Keratinocyte (primary cell): ENCODE results near the gene ZC3H14. TPM values are rescaled to one million over a fixed set of nuclear protein-coding genes. Genes with fewer than 3 reads are reported as not detected.

Experiments used
- DNase-seq: peaks from one replicate; pipeline ENCODE4 v3.0.0-alpha.2; 2011; ENCODE audit warnings: low read depth, missing footprints, low spot score
- FAIRE-seq: peaks from 2 replicates; lab custom pipeline; 2011; peaks lifted over from hg19 to GRCh38; lab: Jason Lieb, UNC
- H2AFZ ChIP-seq: 2 replicates; pipeline ENCODE4 v1.6.0; 2012; ENCODE audit warnings: low read length, control low read depth, inconsistent platforms; ENCODE audit not compliant: control insufficient read depth
- H3K27ac ChIP-seq: 2 replicates; pipeline ENCODE4 v1.5.1; 2011; ENCODE audit warnings: low read length; ENCODE audit not compliant: control insufficient read depth, insufficient read depth
- H3K27me3 ChIP-seq: 3 replicates; pipeline ENCODE4 v1.6.0; 2011; ENCODE audit warnings: low read length; ENCODE audit not compliant: control insufficient read depth, insufficient read depth; ENCODE audit errors: extremely low read depth
- H3K36me3 ChIP-seq, 2 experiments: 2 replicates in 1 of 2; 3 replicates in 1 of 2; pipeline ENCODE4 v1.5.1; 2011; ENCODE audit warnings: low read length in 2 of 2, mild to moderate bottlenecking in 1 of 2; ENCODE audit not compliant: control insufficient read depth in 2 of 2, insufficient read depth in 2 of 2; ENCODE audit errors: extremely low read depth in 1 of 2
- H3K4me1 ChIP-seq: 3 replicates; pipeline ENCODE4 v1.5.1; 2011; ENCODE audit warnings: low read length; ENCODE audit not compliant: control insufficient read depth, insufficient read depth; ENCODE audit errors: extremely low read depth
- H3K4me2 ChIP-seq: 3 replicates; pipeline ENCODE4 v1.6.0; 2011; ENCODE audit warnings: low read depth, low read length; ENCODE audit not compliant: control insufficient read depth, insufficient read depth; ENCODE audit errors: extremely low read depth
- H3K4me3 ChIP-seq, 3 experiments: fragments of 200-600 bp in 1 of 3; sonication (generic) in 1 of 3; 2 replicates in 2 of 3; 3 replicates in 1 of 3; pipeline ENCODE4 v1.5.1; 2011 to 2016; ENCODE audit warnings: low read length in 3 of 3, mild to moderate bottlenecking in 3 of 3, control low read depth in 2 of 3, inconsistent platforms in 1 of 3, low read depth in 1 of 3, mixed read lengths in 1 of 3, mixed run types in 1 of 3, moderate library complexity in 1 of 3; ENCODE audit not compliant: control insufficient read depth in 2 of 3, insufficient read depth in 2 of 3; ENCODE audit errors: extremely low read depth in 1 of 3
- H3K79me2 ChIP-seq: 2 replicates; pipeline ENCODE4 v1.6.0; 2012; ENCODE audit warnings: low read length; ENCODE audit not compliant: control insufficient read depth, insufficient read depth
- H3K9ac ChIP-seq: 3 replicates; pipeline ENCODE4 v1.6.0; 2011; ENCODE audit warnings: low read length; ENCODE audit not compliant: control insufficient read depth, insufficient read depth; ENCODE audit errors: extremely low read depth
- H3K9me1 ChIP-seq: 3 replicates; pipeline ENCODE4 v1.6.0; 2011; ENCODE audit warnings: low read length; ENCODE audit not compliant: control insufficient read depth, insufficient read depth; ENCODE audit errors: extremely low read depth
- H3K9me3 ChIP-seq: 2 replicates; pipeline ENCODE4 v1.5.1; 2012; ENCODE audit warnings: low read depth, low read length; ENCODE audit not compliant: control insufficient read depth
- H4K20me1 ChIP-seq: 3 replicates; pipeline ENCODE4 v1.6.0; 2011; ENCODE audit warnings: low read length; ENCODE audit not compliant: control insufficient read depth, insufficient read depth; ENCODE audit errors: extremely low read depth
- EZH2 ChIP-seq: IDR thresholded peaks from one replicate; pipeline ENCODE4 v1.6.1; 2012; ENCODE audit warnings: inconsistent platforms, mild to moderate bottlenecking, low read length, moderate library complexity
- dilution Hi-C: fragments of 300-500 bp; cut with MboI; formaldehyde crosslinking; loops from one replicate; pipeline ENCODE4 v1.7.0; 2020; ENCODE audit warnings: low sequenced_read_pairs; ENCODE audit not compliant: extremely low pct_ligation_motif_present
- polyA plus RNA-seq, 5 experiments: library from polyadenylated mRNA; depleted of rRNA in 3 of 5; stranded (reverse) in 3 of 5; stranded (forward) in 1 of 5; unstranded in 1 of 5; fragments of >200 nt; gene quantifications; 1 replicate in 1 of 5; 2 replicates in 3 of 5; 3 replicates in 1 of 5; pipeline versions ENCODE4 v1.2.1 to v1.2.3, GENCODE V29; 2011 to 2012; ENCODE audit warnings: missing spikeins in 2 of 5, low read depth in 1 of 5, low replicate concordance in 1 of 5
- TF ChIP-seq, protein P1 (sequence below), 3 experiments: IDR thresholded peaks in 1 of 3; conservative IDR thresholded peaks in 1 of 3; optimal IDR thresholded peaks in 1 of 3; 2 replicates in 2 of 3; 3 replicates in 1 of 3; pipeline versions ENCODE3 to v1.5.1; 2011; ENCODE audit warnings: low read length in 3 of 3, mild to moderate bottlenecking in 3 of 3, moderate library complexity in 2 of 3, control low read depth in 1 of 3, inconsistent platforms in 1 of 3; ENCODE audit not compliant: insufficient read depth in 2 of 3; ENCODE audit errors: extremely low read depth in 1 of 3

The ZC3H14 gene
- polyA plus RNA-seq, 1 donor (not counting 4 experiments of a cell fraction or from before 2014, with no cell fraction given), result 129 TPM

DNA sequence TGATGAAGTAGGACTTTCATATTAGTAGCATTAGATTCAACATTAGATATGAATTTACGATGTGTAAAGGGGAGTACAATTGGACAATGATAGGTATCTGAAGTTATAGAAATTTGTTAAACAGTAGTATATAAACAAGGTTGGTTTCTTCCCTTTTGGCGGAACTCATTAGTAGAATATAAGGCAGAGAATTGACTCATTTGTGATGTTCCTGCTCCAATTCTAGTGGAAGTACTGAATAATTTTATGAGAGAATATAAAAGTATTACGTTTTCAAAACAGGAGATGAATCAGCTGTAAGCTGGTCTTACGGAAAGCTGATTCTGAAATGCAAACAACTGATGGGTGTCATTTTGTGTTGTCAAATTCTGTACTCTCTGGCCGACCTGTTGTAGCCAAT is 13.4 kb downstream of the ZC3H14 start:
- H3K27me3 ChIP-seq, result no peaks in the 10 kb centered on the region
- no peak overlapping the region for H3K4me3 ChIP-seq
- no peak for DNase-seq
- H3K27ac ChIP-seq, result no peak overlapping the region
- H3K36me3 ChIP-seq, result peaks cover 12 to 25% of the 10 kb centered on the region in 2 experiments
- H3K79me2 ChIP-seq, result no peaks in the 10 kb centered on the region
- H3K9me1 ChIP-seq, result no peaks in the 10 kb centered on the region
- dilution Hi-C loops, result no loop called here
- H3K9me3 ChIP-seq, result no peaks in the 10 kb centered on the region
- no peak for FAIRE-seq
- H3K9ac ChIP-seq, result no peak overlapping the region
- no peak overlapping the region for H3K4me2 ChIP-seq
- TF ChIP-seq, protein P1, sequence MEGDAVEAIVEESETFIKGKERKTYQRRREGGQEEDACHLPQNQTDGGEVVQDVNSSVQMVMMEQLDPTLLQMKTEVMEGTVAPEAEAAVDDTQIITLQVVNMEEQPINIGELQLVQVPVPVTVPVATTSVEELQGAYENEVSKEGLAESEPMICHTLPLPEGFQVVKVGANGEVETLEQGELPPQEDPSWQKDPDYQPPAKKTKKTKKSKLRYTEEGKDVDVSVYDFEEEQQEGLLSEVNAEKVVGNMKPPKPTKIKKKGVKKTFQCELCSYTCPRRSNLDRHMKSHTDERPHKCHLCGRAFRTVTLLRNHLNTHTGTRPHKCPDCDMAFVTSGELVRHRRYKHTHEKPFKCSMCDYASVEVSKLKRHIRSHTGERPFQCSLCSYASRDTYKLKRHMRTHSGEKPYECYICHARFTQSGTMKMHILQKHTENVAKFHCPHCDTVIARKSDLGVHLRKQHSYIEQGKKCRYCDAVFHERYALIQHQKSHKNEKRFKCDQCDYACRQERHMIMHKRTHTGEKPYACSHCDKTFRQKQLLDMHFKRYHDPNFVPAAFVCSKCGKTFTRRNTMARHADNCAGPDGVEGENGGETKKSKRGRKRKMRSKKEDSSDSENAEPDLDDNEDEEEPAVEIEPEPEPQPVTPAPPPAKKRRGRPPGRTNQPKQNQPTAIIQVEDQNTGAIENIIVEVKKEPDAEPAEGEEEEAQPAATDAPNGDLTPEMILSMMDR (optimal IDR thresholded peaks at IDR 0.05 in 1 of 3, IDR thresholded peaks at IDR 0.05 in 1 of 3, conservative IDR thresholded peaks at IDR 0.05 in 1 of 3; ENCODE audit: extremely low read depth in 1 of 3, insufficient read depth in 2 of 3, low read length in 3 of 3), result no peak
- TF ChIP-seq EZH2, result no peak
- no peaks in the 10 kb centered on the region for H4K20me1 ChIP-seq
- no peaks in the 10 kb centered on the region for H3K4me1 ChIP-seq
- no peak overlapping the region for H2AFZ ChIP-seq

DNA sequence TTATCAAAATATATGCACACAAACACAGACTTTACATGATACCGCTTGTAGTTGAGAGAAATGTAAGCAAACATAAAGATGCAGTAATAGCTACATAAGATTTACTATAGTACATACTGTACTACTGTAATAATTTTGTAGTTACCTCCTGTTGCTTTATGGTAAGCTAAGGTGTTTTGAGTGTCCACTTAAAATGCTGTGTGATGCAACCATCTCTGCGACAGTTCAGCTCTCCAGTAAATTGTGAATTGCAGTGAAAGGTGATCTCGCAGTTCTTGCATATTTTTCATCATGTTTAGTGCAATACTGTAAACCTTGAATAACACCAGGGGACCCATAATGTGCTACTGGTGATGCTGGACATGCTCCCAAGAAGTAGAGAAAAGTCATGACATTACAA is 21.6 kb downstream of the ZC3H14 start:
- no peaks in the 10 kb centered on the region for H3K79me2 ChIP-seq
- no peak for FAIRE-seq
- dilution Hi-C loops, result no loop called here
- no peaks in the 10 kb centered on the region for H3K9me3 ChIP-seq
- H2AFZ ChIP-seq, result no peak overlapping the region
- H3K4me1 ChIP-seq, result no peaks in the 10 kb centered on the region
- no peak overlapping the region for H3K27ac ChIP-seq
- H3K36me3 ChIP-seq, result peaks cover 8% of the 10 kb centered on the region in 2 experiments
- H3K4me3 ChIP-seq, result no peak overlapping the region
- no peak overlapping the region for H3K4me2 ChIP-seq
- no peak overlapping the region for H3K9ac ChIP-seq
- H4K20me1 ChIP-seq, result no peaks in the 10 kb centered on the region
- H3K9me1 ChIP-seq, result no peaks in the 10 kb centered on the region
- no peak for DNase-seq
- TF ChIP-seq EZH2, result no peak
- TF ChIP-seq, protein P1 (optimal IDR thresholded peaks at IDR 0.05 in 1 of 3, IDR thresholded peaks at IDR 0.05 in 1 of 3, conservative IDR thresholded peaks at IDR 0.05 in 1 of 3; ENCODE audit: extremely low read depth in 1 of 3, insufficient read depth in 2 of 3, low read length in 3 of 3), result no peak
- no peaks in the 10 kb centered on the region for H3K27me3 ChIP-seq
